SK-N-SH (cell line): Measurements from ENCODE around the gene COLEC11. TPM values are rescaled to one million over a fixed set of nuclear protein-coding genes. Genes with fewer than 3 reads are reported as not detected.

Experiments
- CTCF ChIA-PET: fragments of 300-600, 350-600 bp; formaldehyde crosslinking; extraction: SDS; loops from one replicate; lab custom pipeline; 2021; lab: Yijun Ruan, JAX
- POLR2A ChIA-PET: fragments of 350-600 bp; sonication (Branson Sonifier 250); formaldehyde crosslinking; extraction: SDS; loops from one replicate; lab custom pipeline; 2020; ENCODE audit warnings: antibody characterized with exemption, inconsistent platforms; lab: Yijun Ruan, JAX
- DNase-seq: peaks from one replicate; pipeline ENCODE4 v3.0.0; 2012
- H2AFZ ChIP-seq: fragments of 200-600 bp; sonication (generic); 2 replicates; pipeline ENCODE4 v1.8.1; 2016; ENCODE audit warnings: antibody characterized with exemption, mild to moderate bottlenecking, low read depth
- H3F3A ChIP-seq: fragments of 200-600 bp; sonication (generic); replicated peaks from 2 replicates; pipeline ENCODE3; 2016; ENCODE audit warnings: antibody characterized with exemption, mild to moderate bottlenecking; ENCODE audit not compliant: insufficient read depth
- H3K27ac ChIP-seq, 2 experiments: fragments of 200-500 bp in 1 of 2; fragments of 200-600 bp in 1 of 2; sonication (Bioruptor generic) in 1 of 2; sonication (generic), shearing (Covaris generic) in 1 of 2; 2 replicates each; pipeline versions ENCODE4 v1.5.1 to v1.6.1; 2014 to 2016; ENCODE audit warnings: low read depth in 2 of 2, inconsistent platforms in 1 of 2, low read length in 1 of 2, mild to moderate bottlenecking in 1 of 2, mixed read lengths in 1 of 2
- H3K27me3 ChIP-seq: fragments of 200-600 bp; sonication (generic), shearing (Covaris generic); 2 replicates; pipeline ENCODE4 v1.6.1; 2016; ENCODE audit warnings: mixed run types; ENCODE audit not compliant: insufficient read depth
- H3K36me3 ChIP-seq, 2 experiments: fragments of 200-500 bp in 1 of 2; fragments of 200-600 bp in 1 of 2; sonication (Bioruptor generic) in 1 of 2; sonication (generic) in 1 of 2; replicated peaks in 1 of 2; 2 replicates each; pipeline versions ENCODE3 to v1.5.1; 2014 to 2016; ENCODE audit warnings: low read length in 1 of 2, mild to moderate bottlenecking in 1 of 2; ENCODE audit not compliant: insufficient read depth in 2 of 2, control insufficient read depth in 1 of 2
- H3K4me1 ChIP-seq, 2 experiments: fragments of 200-500 bp in 1 of 2; fragments of 200-600 bp in 1 of 2; sonication (Bioruptor generic) in 1 of 2; sonication (generic), shearing (Covaris generic) in 1 of 2; 2 replicates each; pipeline versions ENCODE4 v1.5.1 to v1.6.1; 2014 to 2016; ENCODE audit warnings: low read depth in 1 of 2, low read length in 1 of 2, mixed run types in 1 of 2; ENCODE audit not compliant: insufficient read depth in 2 of 2, control insufficient read depth in 1 of 2
- H3K4me2 ChIP-seq: fragments of 200-600 bp; sonication (generic), shearing (Covaris generic); 2 replicates; pipeline ENCODE4 v1.6.1; 2017; ENCODE audit warnings: mixed run types
- H3K4me3 ChIP-seq, 2 experiments: fragments of 200-500 bp in 1 of 2; fragments of 200-600 bp in 1 of 2; sonication (Bioruptor generic) in 1 of 2; sonication (generic), shearing (Covaris generic) in 1 of 2; 2 replicates each; pipeline versions ENCODE4 v1.5.1 to v1.8.1; 2014 to 2016; ENCODE audit warnings: low read depth in 2 of 2, inconsistent platforms in 1 of 2, low read length in 1 of 2, mild to moderate bottlenecking in 1 of 2, mixed read lengths in 1 of 2, moderate library complexity in 1 of 2
- H3K79me2 ChIP-seq: fragments of 200-600 bp; sonication (generic); 2 replicates; pipeline ENCODE4 v1.8.1; 2017; ENCODE audit warnings: mild to moderate bottlenecking; ENCODE audit not compliant: insufficient read depth
- H3K9ac ChIP-seq: fragments of 200-600 bp; sonication (generic); 2 replicates; pipeline ENCODE4 v1.6.1; 2017; ENCODE audit warnings: mixed run types
- H3K9me2 ChIP-seq: fragments of 200-600 bp; sonication (generic); 2 replicates; pipeline ENCODE4 v1.6.1; 2017; ENCODE audit warnings: mixed run types
- H3K9me3 ChIP-seq: fragments of 200-600 bp; sonication (generic); 2 replicates; pipeline ENCODE4 v1.6.1; 2017; ENCODE audit warnings: mixed run types, mild to moderate bottlenecking, moderate library complexity
- H4K20me1 ChIP-seq: fragments of 200-600 bp; sonication (generic); 2 replicates; pipeline ENCODE4 v1.6.1; 2017; ENCODE audit warnings: mild to moderate bottlenecking, mixed run types; ENCODE audit not compliant: insufficient read depth
- CHD2 ChIP-seq: fragments of 150-350 bp; IDR thresholded peaks from 2 replicates; pipeline ENCODE4 v1.6.1; 2018; ENCODE audit warnings: low read length; ENCODE audit not compliant: partially characterized antibody
- CTCF ChIP-seq: fragments of 200-600 bp; sonication (generic); IDR thresholded peaks from 2 replicates; pipeline ENCODE4 v1.6.1; 2017; ENCODE audit warnings: antibody characterized with exemption, mild to moderate bottlenecking, moderate library complexity
- ELF1 ChIP-seq: IDR thresholded peaks from 2 replicates; pipeline ENCODE4 v1.4.0; 2012
- EZH2phosphoT487 ChIP-seq: fragments of 200-600 bp; sonication (generic); IDR thresholded peaks from 2 replicates; pipeline ENCODE4 v1.6.1; 2017; ENCODE audit warnings: low read depth, mixed run types, mild to moderate bottlenecking, antibody characterized with exemption, moderate library complexity, borderline replicate concordance
- FOXJ3 ChIP-seq: sonication (generic); formaldehyde crosslinking; IDR thresholded peaks from 2 replicates; pipeline ENCODE4 v1.5.1; 2020; ENCODE audit warnings: mild to moderate bottlenecking, missing genetic modification reagents
- GATA2 ChIP-seq: sonication (generic); formaldehyde crosslinking; IDR thresholded peaks from 2 replicates; pipeline ENCODE4 v1.5.0; 2020; ENCODE audit warnings: mild to moderate bottlenecking, missing genetic modification reagents
- IRF3 ChIP-seq: fragments of 150-350 bp; IDR thresholded peaks from 2 replicates; pipeline ENCODE4 v1.6.1; 2016; ENCODE audit warnings: mild to moderate bottlenecking, low read depth, low read length
- JUND ChIP-seq: IDR thresholded peaks from 2 replicates; pipeline ENCODE4 v1.4.0; 2012
- MAX ChIP-seq: IDR thresholded peaks from 2 replicates; pipeline ENCODE4 v1.4.0; 2012; ENCODE audit warnings: low read depth
- NRF1 ChIP-seq: IDR thresholded peaks from 2 replicates; pipeline ENCODE4 v1.6.1; 2012; ENCODE audit warnings: low read depth, mild to moderate bottlenecking, low read length
- PBX3 ChIP-seq: IDR thresholded peaks from 2 replicates; pipeline ENCODE4; 2012
- POLR2AphosphoS5 ChIP-seq: IDR thresholded peaks from 2 replicates; pipeline ENCODE4 v1.6.1; 2012; ENCODE audit warnings: low read depth, low read length
- RAD21 ChIP-seq: IDR thresholded peaks from 2 replicates; pipeline ENCODE4 v1.6.1; 2012; ENCODE audit warnings: mild to moderate bottlenecking, low read length
- RCOR1 ChIP-seq: fragments of 150-350 bp; IDR thresholded peaks from 2 replicates; pipeline ENCODE4 v1.6.1; 2017; ENCODE audit warnings: antibody characterized with exemption, low read length
- RFX5 ChIP-seq: IDR thresholded peaks from 2 replicates; pipeline ENCODE4 v1.6.1; 2012; ENCODE audit warnings: mild to moderate bottlenecking, improper control_type of control experiment, low read length
- RXRA ChIP-seq: IDR thresholded peaks from 2 replicates; pipeline ENCODE4 v1.4.0; 2012; ENCODE audit warnings: low read depth, mild to moderate bottlenecking, borderline replicate concordance
- TAF1 ChIP-seq: IDR thresholded peaks from 2 replicates; pipeline ENCODE4 v1.6.1; 2012; ENCODE audit warnings: low read depth, mild to moderate bottlenecking, low read length, moderate library complexity, borderline replicate concordance
- TCF12 ChIP-seq: IDR thresholded peaks from 2 replicates; pipeline ENCODE4 v1.4.0; 2012
- YY1 ChIP-seq: IDR thresholded peaks from 2 replicates; pipeline ENCODE4 v1.4.0; 2012; ENCODE audit warnings: low read depth, mild to moderate bottlenecking
- WGBS: methylation state at CpG from one replicate; pipeline ENCODE4 v1.1.6; 2017; ENCODE audit warnings: low lambda C conversion rate; 5-methylcytosine and 5-hydroxymethylcytosine counted together
- polyA plus RNA-seq, 3 experiments: library from polyadenylated mRNA; depleted of rRNA; stranded (reverse); fragments of >200 nt; gene quantifications; 2 replicates each; pipeline ENCODE4 v1.2.3, GENCODE V29; 2012

The COLEC11 gene
- polyA plus RNA-seq, 1 of the 3 experiments (the other 2 are of a cell fraction) = 8.7 TPM

GRCh38 chr2:3654011-3654410, 59.1 kb downstream of the COLEC11 start:
- no peak overlapping the region for H3K4me2 ChIP-seq
- no peak overlapping the region for H3K4me3 ChIP-seq
- no peaks in the 10 kb centered on the region for H3K9me2 ChIP-seq
- no peaks in the 10 kb centered on the region for H3K9me3 ChIP-seq
- H3K79me2 ChIP-seq = no peaks in the 10 kb centered on the region
- no peak overlapping the region for H2AFZ ChIP-seq
- peaks cover 0 to 27% of the 10 kb centered on the region in 2 experiments; a peak in 2 of 4 replicates for H3K4me1 ChIP-seq
- ChIA-PET CTCF (interaction anchor here (1.2 to 3.3 kb wide), 4 partner anchors 10 to 230 kb away, joined by 3 to 28 read pairs (median 4); no protein-coding TSS in a partner anchor), POLR2A (no interaction called here)
- H3F3A ChIP-seq = no peaks in the 10 kb centered on the region
- H3K9ac ChIP-seq = no peak overlapping the region
- WGBS = 76% methylated on average over 10 of the region's 10 CpGs
- H3K27ac ChIP-seq = no peak overlapping the region
- H4K20me1 ChIP-seq = no peaks in the 10 kb centered on the region
- TF ChIP-seq EZH2phosphoT487 (no peak), GATA2 (CRISPR knock-in tag) (no peak), TAF1 (no peak), RAD21 (no peak), TCF12 (no peak), RCOR1 (no peak), RFX5 (no peak), RXRA (no peak), YY1 (no peak), IRF3 (no peak), FOXJ3 (CRISPR knock-in tag) (no peak), JUND (no peak), PBX3 (no peak)
- TF ChIP-seq, all 33 proteins: peak for 0
- Histone ChIP-seq H3K27me3 (no peaks in the 10 kb centered on the region), H3K36me3 (no peaks in the 10 kb centered on the region)
- DNase-seq = no peak

- H4K20me1 ChIP-seq = no peaks in the 10 kb centered on the region
- ChIA-PET POLR2A (no interaction called here), CTCF (interaction anchor here (1.1 to 3.3 kb wide), 3 partner anchors 10 to 231 kb away, joined by 3 to 28 read pairs (median 4); no protein-coding TSS in a partner anchor)
- H3K4me3 ChIP-seq = no peak overlapping the region
- H3K9me3 ChIP-seq = no peaks in the 10 kb centered on the region
- peaks cover 0 to 32% of the 10 kb centered on the region in 2 experiments; a peak in 2 of 4 replicates for H3K4me1 ChIP-seq
- no peak overlapping the region for H2AFZ ChIP-seq
- WGBS = 57% methylated on average over 20 of the region's 21 CpGs
- no peak for DNase-seq
- TF ChIP-seq TCF12 = no peak
- no peak for TF ChIP-seq CHD2
- TF ChIP-seq YY1 = no peak
- TF ChIP-seq MAX = no peak
- TF ChIP-seq ELF1 = no peak
- TF ChIP-seq IRF3 = no peak
- no peak for TF ChIP-seq POLR2AphosphoS5
- no peak for TF ChIP-seq NRF1
- no peak for TF ChIP-seq EZH2phosphoT487
- no peak for TF ChIP-seq PBX3
- TF ChIP-seq TAF1 = no peak
- no peak for TF ChIP-seq FOXJ3 (CRISPR knock-in tag)
- TF ChIP-seq CTCF = no peak
- no peaks in the 10 kb centered on the region for H3K79me2 ChIP-seq
- H3K27me3 ChIP-seq = no peaks in the 10 kb centered on the region
- H3K9me2 ChIP-seq = no peaks in the 10 kb centered on the region
- H3K4me2 ChIP-seq = no peak overlapping the region
- H3K9ac ChIP-seq = no peak overlapping the region
- no peaks in the 10 kb centered on the region for H3K36me3 ChIP-seq
- H3F3A ChIP-seq = no peaks in the 10 kb centered on the region
- H3K27ac ChIP-seq = no peak overlapping the region
These were observed 59.8 kb downstream of the COLEC11 start for GRCh38 chr2:3654531-3655225.
